Thyroid gland (tissue), 4 donors: ENCODE data around the gene ALG11. TPM values are rescaled to one million over a fixed set of nuclear protein-coding genes. Genes with fewer than 3 reads are reported as not detected.

Experiments used
- DNase-seq, 2 donors: peaks; one replicate each; pipeline ENCODE4 v3.0.0-alpha.2; 2019
- H3K27ac ChIP-seq, 3 donors: fragments of 200-600 bp; sonication (generic); 1 replicate in 2 of 3; 2 replicates in 1 of 3; pipeline ENCODE4 v1.5.1; 2016 to 2019; ENCODE audit warnings: mild to moderate bottlenecking in 1 of 3, moderate library complexity in 1 of 3
- H3K27me3 ChIP-seq: fragments of 200-600 bp; sonication (generic); one replicate; pipeline ENCODE4 v1.5.1; 2019
- H3K36me3 ChIP-seq, 2 donors: fragments of 200-600 bp; sonication (generic); one replicate each; pipeline ENCODE4 v1.5.1; 2016 to 2019
- H3K4me1 ChIP-seq, 2 donors: fragments of 200-600 bp; sonication (generic); one replicate each; pipeline ENCODE4 v1.5.1; 2017 to 2019
- H3K4me3 ChIP-seq, 3 donors: fragments of 200-600 bp; sonication (generic); replicated peaks in 1 of 3; 1 replicate in 2 of 3; 2 replicates in 1 of 3; pipeline ENCODE4 v1.5.1; 2016; ENCODE audit warnings: mild to moderate bottlenecking in 1 of 3
- H3K9me3 ChIP-seq: fragments of 200-600 bp; sonication (generic); one replicate; pipeline ENCODE4 v1.5.1; 2017
- POLR2A ChIP-seq, 2 donors: fragments of 450-650 bp; IDR thresholded peaks; one replicate each; pipeline ENCODE4 v1.6.1; 2017; ENCODE audit warnings: antibody characterized with exemption in 2 of 2, mild to moderate bottlenecking in 2 of 2, moderate library complexity in 1 of 2
- WGBS, 2 donors: methylation state at CpG; one replicate each; pipeline ENCODE4 v1.1.5; 2017; 5-methylcytosine and 5-hydroxymethylcytosine counted together
- intact Hi-C: fragments of 100-400 bp; cut with DNase I; formaldehyde crosslinking; loops from one replicate; pipeline ENCODE4 v1.15.1; 2023
- total RNA-seq, 4 donors: library from RNA; depleted of rRNA; stranded (reverse); fragments of >200 nt; gene quantifications; one replicate each; pipeline ENCODE4 v1.2.3, GENCODE V29; 2016
- TF ChIP-seq, protein P1 (sequence below), 6 experiments: fragments of 200-600 bp in 3 of 6; fragments of 450-650 bp in 3 of 6; sonication (generic) in 3 of 6; IDR thresholded peaks; one replicate each; pipeline ENCODE4 v1.5.1; 2016 to 2019; ENCODE audit warnings: antibody characterized with exemption in 6 of 6, mild to moderate bottlenecking in 2 of 6, inconsistent platforms in 1 of 6, moderate library complexity in 1 of 6

ALG11 gene
- total RNA-seq, 4 donors from 2014 or later = 23.4 to 42.1 (median 39.0) TPM

DNA sequence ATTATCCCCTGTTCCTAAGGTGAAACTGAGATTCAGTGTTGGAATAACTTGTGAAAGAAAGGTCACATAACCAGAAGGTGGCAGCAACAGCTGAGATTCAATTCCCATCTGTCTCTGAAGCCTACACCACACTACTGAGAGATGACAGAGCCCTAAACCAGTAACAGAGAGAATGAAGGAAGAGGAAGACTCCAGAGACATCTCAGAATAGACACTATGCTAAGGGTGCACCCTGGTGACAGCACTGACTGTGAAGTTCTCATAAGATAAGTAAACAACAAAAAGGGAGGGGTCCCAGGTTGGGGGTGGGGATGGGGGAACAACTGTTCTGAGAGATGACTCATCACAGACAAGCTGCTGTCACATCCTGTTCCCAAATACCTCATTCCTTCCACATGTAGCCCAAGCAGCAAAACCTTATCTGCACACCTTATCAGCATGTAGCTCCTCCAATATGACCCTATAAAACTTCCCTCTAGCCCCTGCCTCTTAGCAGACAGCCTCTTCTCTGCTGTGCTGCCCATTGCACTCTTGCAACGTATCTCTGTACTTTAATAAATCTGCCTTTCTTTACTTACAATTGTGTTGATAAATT, 58.8 kb downstream of the ALG11 start:
- 90 to 93% methylated on average over 1 of the region's 1 CpG for WGBS, 2 donors
- TF ChIP-seq, protein P1, sequence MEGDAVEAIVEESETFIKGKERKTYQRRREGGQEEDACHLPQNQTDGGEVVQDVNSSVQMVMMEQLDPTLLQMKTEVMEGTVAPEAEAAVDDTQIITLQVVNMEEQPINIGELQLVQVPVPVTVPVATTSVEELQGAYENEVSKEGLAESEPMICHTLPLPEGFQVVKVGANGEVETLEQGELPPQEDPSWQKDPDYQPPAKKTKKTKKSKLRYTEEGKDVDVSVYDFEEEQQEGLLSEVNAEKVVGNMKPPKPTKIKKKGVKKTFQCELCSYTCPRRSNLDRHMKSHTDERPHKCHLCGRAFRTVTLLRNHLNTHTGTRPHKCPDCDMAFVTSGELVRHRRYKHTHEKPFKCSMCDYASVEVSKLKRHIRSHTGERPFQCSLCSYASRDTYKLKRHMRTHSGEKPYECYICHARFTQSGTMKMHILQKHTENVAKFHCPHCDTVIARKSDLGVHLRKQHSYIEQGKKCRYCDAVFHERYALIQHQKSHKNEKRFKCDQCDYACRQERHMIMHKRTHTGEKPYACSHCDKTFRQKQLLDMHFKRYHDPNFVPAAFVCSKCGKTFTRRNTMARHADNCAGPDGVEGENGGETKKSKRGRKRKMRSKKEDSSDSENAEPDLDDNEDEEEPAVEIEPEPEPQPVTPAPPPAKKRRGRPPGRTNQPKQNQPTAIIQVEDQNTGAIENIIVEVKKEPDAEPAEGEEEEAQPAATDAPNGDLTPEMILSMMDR (IDR thresholded peaks at IDR 0.05) = no peak
- no peak for TF ChIP-seq POLR2A (IDR thresholded peaks at IDR 0.05)
- Histone ChIP-seq H3K4me3 (no peak overlapping the region), H3K9me3 (no peaks in the 10 kb centered on the region), H3K27me3 (no peaks in the 10 kb centered on the region), H3K27ac (no peak overlapping the region), H3K4me1 (no peaks in the 10 kb centered on the region), H3K36me3 (no peaks in the 10 kb centered on the region)
- no peak for DNase-seq
- intact Hi-C loops = no loop called here

Other genes starting within 250 kb of the ALG11 start
- 10 to 100 TPM; 23.1 to 34.2 (median 27.4) TPM for gene DHRS12, start 208.2 kb upstream of the ALG11 start, total RNA-seq
- not detected for gene TMEM272, start 167.2 kb upstream of the ALG11 start, total RNA-seq
- gene CCDC70, start 150.4 kb upstream of the ALG11 start, total RNA-seq = under 1 TPM in 1 of 4 donors, not detected in 3; 0.40 TPM
- gene ATP7B, start 948 bp upstream of the ALG11 start, total RNA-seq = 10 to 100 TPM in 1 of 4 donors, 1 to 10 TPM in 3; 3.8 to 10.1 (median 5.6) TPM
- gene UTP14C, start 12.3 kb downstream of the ALG11 start, total RNA-seq = 10 to 100 TPM; 23.1 to 31.2 (median 25.9) TPM
- gene NEK5, start 116.7 kb downstream of the ALG11 start, total RNA-seq = under 1 TPM; 0.13 to 0.73 (median 0.48) TPM
- 10 to 100 TPM in 2 of 4 donors, 1 to 10 TPM in 2; 5.7 to 14.8 (median 10.4) TPM for gene NEK3, start 147.2 kb downstream of the ALG11 start, total RNA-seq